SK-N-MC (cell line): Measurements from ENCODE around the gene LAMTOR1.
"Not testable (repeated sequence)": the region's sequence is repeated elsewhere in the genome, so short reads cannot be mapped to it uniquely, and the experiment has no call there.

Source experiments
- DNase-seq: peaks from one replicate; pipeline ENCODE4 v3.0.0-alpha.2; 2011; ENCODE audit warnings: low read depth, low spot score
- H3K27ac ChIP-seq: fragments of 200-600 bp; sonication (generic); 2 replicates; pipeline ENCODE4 v1.5.1; 2016; ENCODE audit warnings: mixed run types
- H3K36me3 ChIP-seq: fragments of 200-600 bp; sonication (generic); 2 replicates; pipeline ENCODE4 v1.6.1; 2017; ENCODE audit warnings: antibody characterized with exemption, low read length, mixed read lengths; ENCODE audit not compliant: insufficient read depth
- H3K4me3 ChIP-seq: fragments of 200-600 bp; sonication (generic); 2 replicates; pipeline ENCODE4 v1.5.1; 2016
- H3K9ac ChIP-seq: fragments of 200-600 bp; sonication (generic); 2 replicates; pipeline ENCODE4 v1.8.0; 2017; ENCODE audit warnings: mixed run types, mixed read lengths; ENCODE audit not compliant: insufficient read length
- H3K9me3 ChIP-seq: fragments of 200-600 bp; sonication (generic); 2 replicates; pipeline ENCODE4 v1.6.1; 2017; ENCODE audit warnings: low read depth, mild to moderate bottlenecking, antibody characterized with exemption, low read length, moderate library complexity, mixed read lengths
- EZH2 ChIP-seq: fragments of 200-600 bp; sonication (generic); IDR thresholded peaks from one replicate; pipeline ENCODE4 v1.6.1; 2017; ENCODE audit warnings: antibody characterized with exemption
- FOXP2 ChIP-seq: optimal IDR thresholded peaks from 2 replicates; pipeline ENCODE3; 2011; ENCODE audit warnings: mild to moderate bottlenecking, moderate library complexity; ENCODE audit not compliant: insufficient read depth; ENCODE audit errors: extremely low read length, control extremely low read depth
- POLR2AphosphoS5 ChIP-seq: IDR thresholded peaks from 2 replicates; pipeline ENCODE4 v1.6.1; 2012; ENCODE audit warnings: mild to moderate bottlenecking, low read depth, low read length, borderline replicate concordance

LAMTOR1 gene

GRCh38 chr11:72102946-72103753, at the start of gene LAMTOR1:
Gene LAMTOR1, minus strand, starts transcription at chr11:72103297. Its CDS starts 73 bp downstream, at chr11:72103224.
- H3K36me3 ChIP-seq, result peaks cover 31% of the 10 kb centered on the region
- DNase-seq, result peak; percentile 88
- peak within 1 kb of the TSS; percentile 97 for H3K4me3 ChIP-seq
- peak; percentile 66 for TF ChIP-seq FOXP2
- no peak for TF ChIP-seq EZH2
- peak; percentile 77 for TF ChIP-seq POLR2AphosphoS5
- peak within 1 kb of the TSS; percentile 99 for H3K9ac ChIP-seq
- peak within 1 kb of the TSS; percentile 88 for H3K27ac ChIP-seq
- no peaks in the 10 kb centered on the region for H3K9me3 ChIP-seq

- H3K36me3 ChIP-seq, result no peaks in the 10 kb centered on the region
- H3K4me3 ChIP-seq, result no peak overlapping the region
- TF ChIP-seq FOXP2 (no peak), POLR2AphosphoS5 (no peak)
- no peak overlapping the region for H3K9ac ChIP-seq
- no peak overlapping the region for H3K27ac ChIP-seq
- no peaks in the 10 kb centered on the region for H3K9me3 ChIP-seq
- DNase-seq, result no peak
These were observed 47.8 kb upstream of the LAMTOR1 start for GRCh38 chr11:72150882-72151281.

GRCh38 chr11:72146625-72147024, 43.5 kb upstream of the LAMTOR1 start:
- Histone ChIP-seq H3K9ac (no peak overlapping the region), H3K27ac (no peak overlapping the region), H3K36me3 (no peaks in the 10 kb centered on the region), H3K9me3 (no peaks in the 10 kb centered on the region), H3K4me3 (no peak overlapping the region)
- TF ChIP-seq EZH2 (no peak), FOXP2 (no peak), POLR2AphosphoS5 (no peak)
- DNase-seq, result no peak

GRCh38 chr11:72144807-72145565, 41.9 kb upstream of the LAMTOR1 start:
- Histone ChIP-seq H3K4me3 (no peak overlapping the region), H3K27ac (no peak overlapping the region), H3K9me3 (no peaks in the 10 kb centered on the region), H3K36me3 (no peaks in the 10 kb centered on the region), H3K9ac (no peak overlapping the region)
- TF ChIP-seq FOXP2, result no peak
- TF ChIP-seq POLR2AphosphoS5, result no peak
- TF ChIP-seq EZH2, result no peak
- DNase-seq, result no peak

- not testable (repeated sequence) for H3K27ac ChIP-seq, H3K9ac ChIP-seq, H3K4me3 ChIP-seq, H3K36me3 ChIP-seq, H3K9me3 ChIP-seq, DNase-seq
These were observed 39.4 kb upstream of the LAMTOR1 start for GRCh38 chr11:72142543-72142942.

GRCh38 chr11:72142086-72142485, 39.0 kb upstream of the LAMTOR1 start:
- not testable (repeated sequence) for H3K9ac ChIP-seq, H3K4me3 ChIP-seq, H3K9me3 ChIP-seq, H3K36me3 ChIP-seq, H3K27ac ChIP-seq, DNase-seq

- TF ChIP-seq POLR2AphosphoS5 (no peak), EZH2 (no peak), FOXP2 (no peak)
- Histone ChIP-seq H3K36me3 (no peaks in the 10 kb centered on the region), H3K4me3 (no peak overlapping the region), H3K9me3 (no peaks in the 10 kb centered on the region), H3K9ac (no peak overlapping the region), H3K27ac (no peak overlapping the region)
- DNase-seq, result no peak
These were observed 38.0 kb upstream of the LAMTOR1 start for GRCh38 chr11:72141066-72141465.

GRCh38 chr11:72140661-72141060, 37.6 kb upstream of the LAMTOR1 start:
- H3K36me3 ChIP-seq, result no peaks in the 10 kb centered on the region
- H3K27ac ChIP-seq, result no peak overlapping the region
- no peaks in the 10 kb centered on the region for H3K9me3 ChIP-seq
- H3K9ac ChIP-seq, result no peak overlapping the region
- DNase-seq, result no peak
- H3K4me3 ChIP-seq, result no peak overlapping the region
- no peak for TF ChIP-seq FOXP2
- no peak for TF ChIP-seq EZH2
- no peak for TF ChIP-seq POLR2AphosphoS5

GRCh38 chr11:72139500-72139899, 36.4 kb upstream of the LAMTOR1 start:
- no peak overlapping the region for H3K27ac ChIP-seq
- H3K4me3 ChIP-seq, result no peak overlapping the region
- no peak overlapping the region for H3K9ac ChIP-seq
- no peak for DNase-seq
- TF ChIP-seq FOXP2 (no peak), EZH2 (no peak), POLR2AphosphoS5 (no peak)
- no peaks in the 10 kb centered on the region for H3K9me3 ChIP-seq
- H3K36me3 ChIP-seq, result no peaks in the 10 kb centered on the region
